GM19025 (cell line): ENCODE measurements around the gene AGRN.
"Not testable (repeated sequence)": the region's sequence is repeated elsewhere in the genome, so short reads cannot be mapped to it uniquely, and the experiment has no call there.

Experiments
- ATAC-seq: cut with Tn5 transposase; IDR thresholded peaks from one replicate; pipeline ENCODE4 v1.9.1; 2021; ENCODE audit warnings: mild to moderate bottlenecking, low read depth, moderate library complexity; ENCODE audit not compliant: unreplicated experiment

The AGRN gene

GRCh38 chr1:999725-1000356 lies 20.1 kb upstream of the AGRN start, which contains the start of gene HES4:
Gene HES4 (minus strand): TSS chr1:1000097. CDS start chr1:999973, 124 bp downstream.
- ATAC-seq = no peak

GRCh38 chr1:1000357-1001056 lies 19.4 kb upstream of the AGRN start:
- ATAC-seq = no peak

- no peak for ATAC-seq
Measured at GRCh38 chr1:1001057-1001783, 18.7 kb upstream of the AGRN start.

GRCh38 chr1:1003618-1004419 lies 16.1 kb upstream of the AGRN start:
- ATAC-seq = no peak

GRCh38 chr1:1004420-1004779 lies 15.5 kb upstream of the AGRN start:
- no peak for ATAC-seq

DNA sequence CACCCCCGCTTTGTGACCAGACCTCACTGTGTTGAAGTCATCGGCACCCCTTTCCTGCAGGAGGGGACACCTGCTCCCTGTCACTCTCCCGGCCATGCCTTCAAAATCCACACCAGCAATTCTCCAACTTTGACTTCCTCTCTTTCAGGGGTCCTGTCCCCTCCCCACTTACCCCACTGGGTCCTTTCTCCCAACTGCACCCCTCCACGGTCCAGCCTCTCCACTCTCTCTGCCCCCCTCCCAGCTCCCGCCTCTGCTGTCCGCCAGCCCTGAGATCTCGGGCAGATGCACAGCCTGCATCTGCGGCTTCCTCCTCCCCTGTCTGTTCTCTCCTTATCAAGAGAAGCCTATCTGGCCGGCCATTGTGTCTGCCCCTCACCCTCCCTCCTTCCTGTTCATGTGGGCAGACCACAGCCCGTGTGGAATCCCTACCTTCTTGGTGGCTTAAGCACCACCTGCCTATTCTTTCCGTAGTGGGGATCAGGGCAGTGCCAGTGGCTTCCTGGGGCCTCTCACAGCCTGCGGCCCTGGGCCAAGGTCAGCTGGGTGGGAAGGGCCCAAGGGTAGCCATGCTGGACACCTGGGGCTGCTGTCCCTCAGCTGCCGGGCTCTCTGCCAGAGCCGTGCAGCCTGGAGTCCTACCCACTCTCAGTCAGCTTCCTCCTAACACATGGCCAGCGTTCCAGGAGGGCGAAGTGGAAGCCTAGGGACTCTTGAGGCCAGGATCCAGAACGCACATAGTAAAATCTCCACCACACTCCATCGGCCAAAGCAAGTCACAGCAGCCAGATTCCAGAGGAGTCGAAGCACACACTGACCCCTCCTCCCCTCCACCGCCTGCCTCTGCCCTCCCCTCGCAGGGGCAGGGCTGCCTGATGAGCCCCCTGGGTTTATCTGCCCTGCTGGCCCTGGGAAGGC lies 14.9 kb upstream of the AGRN start:
- ATAC-seq = no peak

DNA sequence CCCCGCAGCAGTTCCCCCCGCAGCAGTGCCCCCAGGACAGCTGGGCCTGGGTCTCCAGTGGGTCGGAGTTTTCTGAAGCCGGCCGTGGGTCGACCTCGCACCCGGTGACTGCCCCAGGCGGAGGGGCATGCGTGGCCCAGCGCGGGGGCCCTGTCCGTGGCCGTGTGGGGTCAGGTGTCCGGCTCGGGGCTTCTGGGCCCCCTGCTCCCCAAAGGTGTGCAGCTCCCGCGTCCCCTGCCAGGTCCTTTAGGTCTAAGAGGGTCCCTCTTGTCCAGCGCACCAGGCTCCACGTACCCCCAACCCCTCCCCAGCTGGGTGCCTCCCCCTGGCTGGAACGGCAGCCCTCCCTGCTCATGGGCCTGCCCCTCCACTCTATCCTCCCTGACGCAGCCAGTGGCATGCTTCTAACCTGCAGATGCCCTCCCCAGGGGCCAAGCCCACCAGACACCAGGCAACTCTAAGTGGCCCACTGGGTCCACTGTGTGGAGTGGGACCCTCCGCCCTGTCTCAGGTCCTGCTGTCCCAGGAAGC lies 14.1 kb upstream of the AGRN start:
- no peak for ATAC-seq

DNA sequence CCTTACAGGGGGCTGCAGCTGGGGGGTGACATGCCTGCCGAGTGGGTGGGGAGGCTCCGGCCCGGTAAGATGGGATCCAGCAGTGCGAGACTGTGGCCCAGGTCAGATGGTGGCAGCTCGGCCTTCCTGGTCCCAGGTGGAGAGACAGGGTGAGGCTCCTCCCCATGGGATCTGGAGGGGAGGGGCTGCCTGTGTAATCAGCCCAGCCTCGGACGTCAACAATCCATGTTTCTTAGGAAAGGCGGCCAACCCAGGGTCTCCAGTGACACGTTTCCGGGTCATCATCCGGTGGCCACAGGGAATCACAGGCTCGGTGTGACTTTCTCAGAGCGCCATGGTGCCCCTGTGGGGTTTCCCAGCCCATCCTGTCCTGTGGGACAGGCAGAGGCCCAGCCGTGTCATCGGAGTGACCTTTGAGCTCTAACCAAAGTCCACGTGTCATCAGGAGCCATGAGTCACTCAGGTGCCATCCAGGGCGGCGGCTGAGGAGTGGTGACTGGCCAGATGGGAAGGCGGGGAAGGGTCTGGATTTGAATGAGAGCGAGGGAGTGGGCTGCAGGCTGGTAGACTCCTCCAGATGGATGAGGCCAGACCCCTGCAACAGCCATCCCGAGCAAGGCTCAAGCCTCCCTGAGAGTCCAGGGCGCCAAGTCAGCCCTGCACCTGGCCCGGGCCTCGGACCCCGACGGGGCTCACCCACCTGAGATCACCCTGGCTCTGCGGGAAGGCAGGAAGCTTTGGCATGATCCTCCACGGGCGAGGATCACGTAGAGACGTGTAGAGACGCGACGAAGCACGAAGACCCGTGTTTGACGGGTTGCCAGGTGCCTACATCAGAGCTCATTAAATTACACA lies 13.4 kb upstream of the AGRN start:
- ATAC-seq = no peak

DNA sequence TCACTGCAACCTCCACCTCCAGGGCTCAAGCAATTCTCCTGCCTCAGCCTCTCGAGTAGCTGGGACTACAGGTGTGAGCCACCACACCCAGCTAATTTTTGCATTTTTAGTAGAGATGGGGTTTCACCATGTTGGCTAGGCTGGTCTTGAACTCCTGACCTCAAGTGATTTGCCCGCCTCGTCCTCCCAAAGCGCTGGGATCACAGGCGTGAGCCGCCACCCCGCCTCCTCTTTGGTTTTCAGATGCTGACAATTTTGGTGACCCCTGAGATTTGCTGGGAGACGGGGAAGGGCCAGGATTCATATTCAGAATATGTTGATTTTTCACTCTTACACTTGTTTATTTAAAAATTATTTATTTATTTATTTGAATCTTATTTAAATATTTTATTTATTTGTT lies 9.8 kb upstream of the AGRN start:
- not testable (repeated sequence) for ATAC-seq

DNA sequence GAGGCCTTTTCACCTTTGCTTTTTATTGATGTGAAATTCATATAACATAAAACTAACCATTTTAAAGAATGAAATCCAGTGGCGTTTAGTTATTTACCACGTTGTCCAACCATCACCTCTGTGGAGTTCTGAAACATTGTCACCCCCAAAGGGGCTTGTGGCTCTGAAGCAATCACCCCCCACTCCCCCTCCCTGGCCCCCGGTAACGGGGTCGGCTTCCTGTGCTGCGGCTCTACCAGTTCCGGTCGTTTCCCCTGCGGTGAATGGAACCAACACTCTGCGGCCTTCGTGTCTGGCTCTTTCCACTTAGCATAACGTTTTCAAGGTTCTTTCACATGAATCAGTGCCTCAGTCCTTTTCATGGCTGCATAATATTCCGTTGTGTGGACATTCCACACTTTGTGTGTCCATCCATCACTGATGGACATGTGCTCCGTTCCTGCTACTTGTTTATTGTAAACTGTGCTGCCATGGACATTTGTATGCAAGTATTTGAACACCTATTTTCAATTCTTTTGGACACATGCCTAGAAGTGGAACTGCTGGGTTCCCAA lies 8.4 kb upstream of the AGRN start:
- no peak for ATAC-seq

DNA sequence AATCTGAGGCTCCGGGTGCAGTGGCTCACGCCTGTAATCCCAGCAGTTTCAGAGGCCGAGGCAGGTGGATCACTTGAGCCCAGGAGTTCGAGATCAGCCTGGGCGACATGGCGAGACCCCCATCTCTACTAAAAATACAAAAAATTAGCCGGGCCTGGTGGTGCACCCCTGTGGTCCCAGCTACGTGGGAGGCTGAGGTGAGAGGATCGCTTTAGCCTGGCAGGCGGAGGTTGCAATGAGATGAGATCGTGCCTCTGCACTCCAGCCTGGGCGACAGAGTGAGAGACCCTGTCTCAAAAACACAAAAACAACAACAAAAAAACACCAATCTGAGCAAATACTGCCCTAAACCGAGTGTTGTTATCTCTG lies 7.2 kb upstream of the AGRN start:
- ATAC-seq = not testable (repeated sequence)

- ATAC-seq = no peak
Measured at GRCh38 chr1:1013105-1013921, 6.6 kb upstream of the AGRN start, which contains the start of gene ISG15. Gene ISG15 (plus strand): TSS chr1:1013497. CDS start chr1:1013574, 77 bp downstream.

GRCh38 chr1:1013922-1014648 lies 5.8 kb upstream of the AGRN start:
- no peak for ATAC-seq

GRCh38 chr1:1014799-1015681 lies 4.9 kb upstream of the AGRN start:
- no peak for ATAC-seq

DNA sequence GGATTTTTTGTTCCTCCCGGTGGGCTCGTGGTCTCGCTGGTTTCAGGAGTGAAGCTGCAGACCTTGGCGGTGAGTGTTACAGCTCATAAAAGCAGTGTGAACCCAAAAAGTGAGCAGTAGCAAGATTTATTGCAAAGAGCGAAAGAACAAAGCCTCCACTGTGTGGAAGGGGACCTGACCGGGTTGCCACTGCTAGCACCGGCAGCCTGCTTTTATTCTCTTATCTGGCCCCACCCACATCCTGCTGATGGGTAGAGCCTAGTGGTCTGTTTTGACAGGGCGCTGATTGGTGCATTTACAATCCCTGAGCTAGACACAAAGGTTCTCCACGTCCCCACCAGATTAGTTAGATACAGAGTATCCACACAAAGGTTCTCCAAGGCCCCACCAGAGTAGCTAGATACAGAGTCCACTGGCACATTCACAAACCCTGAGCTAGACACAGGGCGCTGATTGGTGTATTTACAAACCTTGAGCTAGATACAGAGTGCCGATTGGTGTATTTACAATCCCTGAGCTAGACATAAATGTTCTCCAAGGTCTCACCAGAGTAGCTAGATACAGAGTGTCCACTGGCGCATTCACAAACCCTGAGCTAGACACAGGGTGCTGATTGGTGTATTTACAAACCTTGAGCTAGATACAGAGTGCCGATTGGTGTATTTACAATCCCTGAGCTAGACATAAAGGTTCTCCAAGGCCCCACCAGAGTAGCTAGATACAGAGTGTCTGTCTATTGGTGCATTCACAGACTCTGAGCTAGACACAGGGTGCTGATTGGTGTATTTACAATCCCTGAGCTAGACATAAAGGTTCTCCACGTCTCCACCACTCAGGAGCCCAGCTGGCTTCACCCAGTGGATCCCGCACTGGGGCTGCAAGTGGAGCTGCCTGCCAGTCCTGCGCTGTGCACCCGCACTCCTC lies 2.3 kb upstream of the AGRN start:
- ATAC-seq = not testable (repeated sequence)
